ENCODE measurements around the gene HAPLN1. TPM values are rescaled to one million over a fixed set of nuclear protein-coding genes. Genes with fewer than 3 reads are reported as not detected.
A peak's percentile ranks its signal among the peaks of the same experiment; 100 is the strongest.

Gene HAPLN1
- total RNA-seq, 1 donor from 2014 or later, result 114 TPM

DNA sequence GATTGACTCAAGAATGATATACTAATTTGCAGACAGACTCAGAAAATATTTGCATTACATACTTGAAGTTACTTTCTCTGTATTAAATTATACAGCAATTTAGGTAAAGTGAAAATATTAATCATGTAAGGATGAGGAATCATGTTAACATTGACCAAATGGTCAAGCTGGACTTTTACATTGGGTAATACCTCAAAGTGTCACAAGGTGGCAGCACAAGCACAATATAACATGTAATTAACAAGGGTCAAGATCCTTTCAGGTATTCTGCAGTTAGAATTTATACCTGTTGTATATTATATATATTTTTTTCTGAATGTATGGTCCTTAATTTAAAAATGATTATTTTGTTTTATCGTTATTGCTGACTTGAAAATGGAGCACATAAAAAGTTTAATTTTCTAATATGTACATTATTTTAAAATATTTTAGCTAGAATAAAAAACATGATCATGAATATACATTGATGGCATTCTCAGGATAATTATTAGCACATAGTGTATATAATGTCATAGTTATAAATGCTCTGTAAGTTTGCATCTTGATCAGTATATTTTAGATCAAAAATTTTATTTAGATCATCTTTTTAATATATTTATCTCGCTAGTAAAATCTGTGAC is 8.6 kb downstream of the HAPLN1 start:
- H3K27me3 Mint-ChIP-seq (ENCODE audit: unreplicated experiment), result no peaks in the 10 kb centered on the region
- peaks cover 11% of the 10 kb centered on the region for H3K9me3 Mint-ChIP-seq (ENCODE audit: unreplicated experiment)
- no peak overlapping the region for H3K4me3 Mint-ChIP-seq (ENCODE audit: unreplicated experiment)
- H3K4me1 Mint-ChIP-seq (ENCODE audit: unreplicated experiment), result peaks cover 38% of the 10 kb centered on the region
- no peak for DNase-seq (ENCODE audit: extremely low spot score, unreplicated experiment)
- TF ChIP-seq CTCF (IDR thresholded peaks at IDR 0.05), result peak; percentile 79
- no peak overlapping the region for H3K27ac Mint-ChIP-seq (ENCODE audit: unreplicated experiment)
- H3K36me3 Mint-ChIP-seq (ENCODE audit: unreplicated experiment), result peaks cover 8% of the 10 kb centered on the region

DNA sequence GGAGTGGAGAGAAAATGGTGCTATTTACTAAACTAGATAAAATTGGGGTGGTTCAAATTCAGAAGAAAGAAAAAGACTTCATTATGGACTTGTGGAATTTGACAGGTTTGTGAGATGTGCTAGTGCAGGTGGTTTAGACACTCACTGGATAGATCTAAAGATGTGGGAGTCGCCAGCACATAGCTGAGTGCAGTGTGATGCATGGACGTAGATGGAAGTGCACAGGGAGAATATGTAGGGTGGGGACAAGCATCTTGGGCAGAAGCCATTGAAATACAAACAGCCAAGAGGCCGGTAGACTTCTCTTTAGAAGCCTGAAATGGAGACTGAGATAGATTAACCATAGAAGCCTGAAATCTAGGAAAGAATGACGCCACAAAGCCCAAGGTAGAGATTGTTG is 10.7 kb downstream of the HAPLN1 start:
- peaks cover 27% of the 10 kb centered on the region for H3K9me3 Mint-ChIP-seq (ENCODE audit: unreplicated experiment)

GRCh38 chr5:83708170-83708569 is 12.5 kb downstream of the HAPLN1 start:
- TF ChIP-seq CTCF (IDR thresholded peaks at IDR 0.05), result no peak
- no peak for DNase-seq (ENCODE audit: extremely low spot score, unreplicated experiment)
- H3K4me3 Mint-ChIP-seq (ENCODE audit: unreplicated experiment), result no peak overlapping the region
- peaks cover 9% of the 10 kb centered on the region for H3K4me1 Mint-ChIP-seq (ENCODE audit: unreplicated experiment)
- no peak overlapping the region for H3K27ac Mint-ChIP-seq (ENCODE audit: unreplicated experiment)
- H3K9me3 Mint-ChIP-seq (ENCODE audit: unreplicated experiment), result peaks cover 37% of the 10 kb centered on the region
- H3K27me3 Mint-ChIP-seq (ENCODE audit: unreplicated experiment), result no peaks in the 10 kb centered on the region
- H3K36me3 Mint-ChIP-seq (ENCODE audit: unreplicated experiment), result peaks cover 29% of the 10 kb centered on the region

More for the DNA sequence above, 10.7 kb downstream of the HAPLN1 start:
- Mint-ChIP-seq H3K27me3 (ENCODE audit: unreplicated experiment) (no peaks in the 10 kb centered on the region), H3K36me3 (ENCODE audit: unreplicated experiment) (peaks cover 21% of the 10 kb centered on the region), H3K27ac (ENCODE audit: unreplicated experiment) (no peak overlapping the region), H3K4me3 (ENCODE audit: unreplicated experiment) (no peak overlapping the region), H3K4me1 (ENCODE audit: unreplicated experiment) (peaks cover 22% of the 10 kb centered on the region)
- no peak for DNase-seq (ENCODE audit: extremely low spot score, unreplicated experiment)
- TF ChIP-seq CTCF (IDR thresholded peaks at IDR 0.05), result no peak

- Mint-ChIP-seq H3K27ac (ENCODE audit: unreplicated experiment) (no peak overlapping the region), H3K27me3 (ENCODE audit: unreplicated experiment) (no peaks in the 10 kb centered on the region), H3K36me3 (ENCODE audit: unreplicated experiment) (peaks cover 33% of the 10 kb centered on the region), H3K4me3 (ENCODE audit: unreplicated experiment) (no peak overlapping the region), H3K4me1 (ENCODE audit: unreplicated experiment) (peaks cover 2% of the 10 kb centered on the region), H3K9me3 (ENCODE audit: unreplicated experiment) (peaks cover 35% of the 10 kb centered on the region)
- DNase-seq (ENCODE audit: extremely low spot score, unreplicated experiment), result no peak
- TF ChIP-seq CTCF (IDR thresholded peaks at IDR 0.05), result no peak
Measured at GRCh38 chr5:83703059-83703458, 17.6 kb downstream of the HAPLN1 start.

GRCh38 chr5:83701886-83702285 is 18.8 kb downstream of the HAPLN1 start:
- DNase-seq (ENCODE audit: extremely low spot score, unreplicated experiment), result no peak
- TF ChIP-seq CTCF (IDR thresholded peaks at IDR 0.05), result no peak

More at GRCh38 chr5:83701886-83702285, 18.8 kb downstream of the HAPLN1 start:
- no peak overlapping the region for H3K27ac Mint-ChIP-seq (ENCODE audit: unreplicated experiment)
- H3K9me3 Mint-ChIP-seq (ENCODE audit: unreplicated experiment), result peaks cover 27% of the 10 kb centered on the region
- peaks cover 23% of the 10 kb centered on the region for H3K36me3 Mint-ChIP-seq (ENCODE audit: unreplicated experiment)
- H3K27me3 Mint-ChIP-seq (ENCODE audit: unreplicated experiment), result no peaks in the 10 kb centered on the region
- no peaks in the 10 kb centered on the region for H3K4me1 Mint-ChIP-seq (ENCODE audit: unreplicated experiment)
- H3K4me3 Mint-ChIP-seq (ENCODE audit: unreplicated experiment), result no peak overlapping the region
